ENCODE measurements around the gene KLRF2.

KLRF2 gene

GRCh38 chr12:9888665-9889273 lies 7.5 kb downstream of the KLRF2 start:
- no peak for DNase-seq (ENCODE audit: low read depth)

- DNase-seq (ENCODE audit: low read depth): no peak
Measured at GRCh38 chr12:9895215-9895971, 14.1 kb downstream of the KLRF2 start.

GRCh38 chr12:9897535-9897934 lies 16.2 kb downstream of the KLRF2 start:
- no peak for DNase-seq (ENCODE audit: low read depth)

GRCh38 chr12:9899209-9899608 lies 17.9 kb downstream of the KLRF2 start:
- DNase-seq (ENCODE audit: low read depth): no peak

GRCh38 chr12:9900930-9901329 lies 19.6 kb downstream of the KLRF2 start:
- DNase-seq (ENCODE audit: low read depth): no peak

GRCh38 chr12:9902539-9903228 lies 21.4 kb downstream of the KLRF2 start:
- no peak for DNase-seq (ENCODE audit: low read depth)

GRCh38 chr12:9906873-9907272 lies 25.6 kb downstream of the KLRF2 start:
- peak; percentile 19 for DNase-seq (ENCODE audit: low read depth)

- no peak for DNase-seq (ENCODE audit: low read depth)
Measured at GRCh38 chr12:9907769-9908168, 26.5 kb downstream of the KLRF2 start.

- no peak for DNase-seq (ENCODE audit: low read depth)
Measured at GRCh38 chr12:9908350-9908749, 27.1 kb downstream of the KLRF2 start.

- DNase-seq (ENCODE audit: low read depth): no peak
Measured at GRCh38 chr12:9909724-9910123, 28.4 kb downstream of the KLRF2 start.

- no peak for DNase-seq (ENCODE audit: low read depth)
Measured at GRCh38 chr12:9910716-9911421, 29.6 kb downstream of the KLRF2 start.

- DNase-seq (ENCODE audit: low read depth): no peak
Measured at GRCh38 chr12:9911708-9912107, 30.4 kb downstream of the KLRF2 start.

- DNase-seq (ENCODE audit: low read depth): no peak
Measured at GRCh38 chr12:9919443-9919842, 38.2 kb downstream of the KLRF2 start.

GRCh38 chr12:9920451-9920850 lies 39.2 kb downstream of the KLRF2 start:
- no peak for DNase-seq (ENCODE audit: low read depth)

GRCh38 chr12:9922429-9922828 lies 41.1 kb downstream of the KLRF2 start:
- DNase-seq (ENCODE audit: low read depth): no peak

- no peak for DNase-seq (ENCODE audit: low read depth)
Measured at GRCh38 chr12:9925705-9926393, 44.6 kb downstream of the KLRF2 start.

- DNase-seq (ENCODE audit: low read depth): no peak
Measured at GRCh38 chr12:9926876-9927275, 45.6 kb downstream of the KLRF2 start.

GRCh38 chr12:9928607-9929006 lies 47.3 kb downstream of the KLRF2 start:
- DNase-seq (ENCODE audit: low read depth): no peak

- no peak for DNase-seq (ENCODE audit: low read depth)
Measured at GRCh38 chr12:9931245-9931644, 50.0 kb downstream of the KLRF2 start.

GRCh38 chr12:9932270-9932669 lies 51.0 kb downstream of the KLRF2 start, which contains the start of gene CLEC2A:
Gene CLEC2A (minus strand): TSS chr12:9932370. CDS start chr12:9932329, 41 bp downstream.
- no peak for DNase-seq (ENCODE audit: low read depth)

GRCh38 chr12:9933958-9934357 lies 52.7 kb downstream of the KLRF2 start:
- DNase-seq (ENCODE audit: low read depth): no peak

- DNase-seq (ENCODE audit: low read depth): no peak
Measured at GRCh38 chr12:9935026-9935425, 53.7 kb downstream of the KLRF2 start.

Data from stimulated activated CD8-positive, alpha-beta memory T cell treated with anti-CD3 and anti-CD28 coated beads, Interleukin-12 subunit alpha, Interleukin-12 subunit beta, amount 100 ng/mL, for 4 hours (primary cell).